DND-41 (cell line): ENCODE data around the gene DDX47.

ENCODE experiments used
- EZH2 ChIP-seq: IDR thresholded peaks from 3 replicates; pipeline ENCODE4 v1.6.1; 2012; ENCODE audit warnings: borderline replicate concordance, low read depth, mild to moderate bottlenecking, moderate library complexity, low read length, inconsistent platforms; ENCODE audit not compliant: severe bottlenecking
- TF ChIP-seq, protein P1 (sequence below): IDR thresholded peaks from 2 replicates; pipeline ENCODE4 v1.5.1; 2012; ENCODE audit warnings: borderline replicate concordance, low read length, moderate library complexity, mild to moderate bottlenecking; ENCODE audit not compliant: poor library complexity, severe bottlenecking; ENCODE audit errors: extremely low read depth

DNA sequence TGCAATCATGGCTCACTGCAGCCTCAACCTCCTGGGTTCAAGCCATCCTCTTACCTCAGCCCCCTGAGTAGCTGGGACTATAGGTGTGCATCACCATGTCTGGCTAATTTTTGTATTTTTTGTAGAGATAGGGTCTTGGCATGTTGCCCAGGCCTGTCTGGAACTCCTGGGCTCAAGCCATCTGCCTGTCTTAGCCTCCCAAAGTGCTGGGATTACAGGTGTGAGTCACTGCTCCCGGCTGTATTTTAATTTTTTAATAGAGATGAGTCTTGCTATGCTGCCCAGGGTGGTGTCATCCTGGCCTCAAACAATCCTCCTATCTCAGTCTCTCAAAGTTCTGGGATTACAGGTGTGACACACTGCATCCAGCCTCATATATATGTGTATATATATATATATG is 46.5 kb downstream of the DDX47 start:
- TF ChIP-seq, protein P1, sequence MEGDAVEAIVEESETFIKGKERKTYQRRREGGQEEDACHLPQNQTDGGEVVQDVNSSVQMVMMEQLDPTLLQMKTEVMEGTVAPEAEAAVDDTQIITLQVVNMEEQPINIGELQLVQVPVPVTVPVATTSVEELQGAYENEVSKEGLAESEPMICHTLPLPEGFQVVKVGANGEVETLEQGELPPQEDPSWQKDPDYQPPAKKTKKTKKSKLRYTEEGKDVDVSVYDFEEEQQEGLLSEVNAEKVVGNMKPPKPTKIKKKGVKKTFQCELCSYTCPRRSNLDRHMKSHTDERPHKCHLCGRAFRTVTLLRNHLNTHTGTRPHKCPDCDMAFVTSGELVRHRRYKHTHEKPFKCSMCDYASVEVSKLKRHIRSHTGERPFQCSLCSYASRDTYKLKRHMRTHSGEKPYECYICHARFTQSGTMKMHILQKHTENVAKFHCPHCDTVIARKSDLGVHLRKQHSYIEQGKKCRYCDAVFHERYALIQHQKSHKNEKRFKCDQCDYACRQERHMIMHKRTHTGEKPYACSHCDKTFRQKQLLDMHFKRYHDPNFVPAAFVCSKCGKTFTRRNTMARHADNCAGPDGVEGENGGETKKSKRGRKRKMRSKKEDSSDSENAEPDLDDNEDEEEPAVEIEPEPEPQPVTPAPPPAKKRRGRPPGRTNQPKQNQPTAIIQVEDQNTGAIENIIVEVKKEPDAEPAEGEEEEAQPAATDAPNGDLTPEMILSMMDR: no peak
- no peak for TF ChIP-seq EZH2
